ENCODE data around the gene PAPOLG. TPM values are rescaled to one million over a fixed set of nuclear protein-coding genes. Genes with fewer than 3 reads are reported as not detected.
"Not testable (repeated sequence)": the region's sequence is repeated elsewhere in the genome, so short reads cannot be mapped to it uniquely, and the experiment has no call there.

PAPOLG gene
- polyA plus RNA-seq, 3 donors, result 4.7 to 8.9 (median 8.0) TPM

DNA sequence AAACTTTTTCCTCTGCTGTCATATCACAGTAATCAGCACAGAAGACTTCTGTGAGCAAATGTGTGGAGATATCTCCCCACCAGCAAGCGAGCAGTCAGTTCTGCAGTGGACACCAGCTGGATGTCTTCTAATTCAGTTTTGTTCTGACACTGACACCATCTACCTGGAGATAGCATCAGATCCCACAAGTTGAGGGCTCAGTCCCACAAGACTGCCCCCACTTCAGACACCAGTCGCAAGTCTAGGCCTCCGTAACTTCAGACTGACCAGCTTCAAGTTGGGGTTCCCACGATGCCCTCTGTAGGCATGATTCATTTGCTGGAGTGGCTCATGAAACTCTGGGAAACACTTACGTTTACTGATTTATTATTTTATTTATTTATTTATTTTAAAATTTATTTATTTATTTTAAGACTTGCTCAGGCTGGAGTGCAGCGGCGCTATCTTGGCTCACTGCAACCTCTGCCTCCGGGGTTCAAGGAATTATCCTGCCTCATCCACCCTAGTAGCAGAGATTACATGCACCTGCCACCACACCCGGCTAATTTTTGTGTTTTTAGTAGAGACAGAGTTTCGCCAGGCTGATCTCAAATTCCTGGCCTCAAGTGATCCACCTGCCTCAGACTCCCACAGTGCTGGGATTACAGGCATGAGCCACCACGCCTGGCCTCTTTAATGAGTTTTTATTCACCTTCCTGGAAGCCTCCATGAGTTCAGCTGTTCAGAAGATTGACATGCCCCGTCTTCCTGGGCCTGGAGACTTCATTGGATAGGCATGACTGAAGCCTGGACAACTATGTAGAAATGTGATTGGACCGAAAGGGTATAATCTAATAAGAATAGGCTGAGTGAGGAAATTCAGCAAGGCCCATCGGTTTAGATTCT is 55.7 kb downstream of the PAPOLG start:
- no peak overlapping the region for H3K27ac ChIP-seq (ENCODE audit: low read depth in 1 of 2, low read length in 2 of 2)
- Mint-ChIP-seq H3K9me3 (peaks cover 0 to 9% (median 0%) of the 10 kb centered on the region in 7 donors), H3K27ac (no peak overlapping the region), H3K36me3 (no peaks in the 10 kb centered on the region), H3K27me3 (ENCODE audit: low read depth in 3 of 3) (peaks cover 0 to 4% (median 0%) of the 10 kb centered on the region in 3 donors), H3K4me1 (peaks cover 11% of the 10 kb centered on the region), H3K4me3 (no peak overlapping the region)
- H3K4me2 ChIP-seq (replicated peaks; ENCODE audit: extremely low read depth, low read length, poor library complexity, severe bottlenecking), result no peak overlapping the region
- WGBS (ENCODE audit: insufficient coverage), result 100% methylated on average over 5 of the region's 14 CpGs
- no peak overlapping the region for H2AFZ ChIP-seq (ENCODE audit: insufficient read depth, low read depth, low read length, poor library complexity, severe bottlenecking)
- H3K9ac ChIP-seq (ENCODE audit: insufficient read depth, low read length, poor library complexity, severe bottlenecking), result no peak overlapping the region
- H4K20me1 ChIP-seq (ENCODE audit: insufficient read depth, low read length), result no peaks in the 10 kb centered on the region
- H3K36me3 ChIP-seq (replicated peaks in 1 of 2; ENCODE audit: control insufficient read depth in 1 of 2, insufficient read depth in 2 of 2, low read length in 2 of 2), result no peaks in the 10 kb centered on the region
- H3K79me2 ChIP-seq (ENCODE audit: insufficient read depth, low read length), result no peaks in the 10 kb centered on the region
- H3K4me3 ChIP-seq (replicated peaks in 1 of 3; ENCODE audit: low read depth in 2 of 3, low read length in 3 of 3), result no peak overlapping the region
- no peaks in the 10 kb centered on the region for H3K9me3 ChIP-seq (replicated peaks in 1 of 2; ENCODE audit: control insufficient read depth in 1 of 2, insufficient read depth in 1 of 2, low read length in 2 of 2)
- no peaks in the 10 kb centered on the region for H3K27me3 ChIP-seq (ENCODE audit: control insufficient read depth in 2 of 2, insufficient read depth in 2 of 2, low read length in 2 of 2)
- peaks cover 7 to 8% of the 10 kb centered on the region in 2 donors for H3K4me1 ChIP-seq (ENCODE audit: control insufficient read depth in 1 of 2, insufficient read depth in 2 of 2, low read length in 2 of 2)
- no peak for DNase-seq
- TF ChIP-seq, protein P1, sequence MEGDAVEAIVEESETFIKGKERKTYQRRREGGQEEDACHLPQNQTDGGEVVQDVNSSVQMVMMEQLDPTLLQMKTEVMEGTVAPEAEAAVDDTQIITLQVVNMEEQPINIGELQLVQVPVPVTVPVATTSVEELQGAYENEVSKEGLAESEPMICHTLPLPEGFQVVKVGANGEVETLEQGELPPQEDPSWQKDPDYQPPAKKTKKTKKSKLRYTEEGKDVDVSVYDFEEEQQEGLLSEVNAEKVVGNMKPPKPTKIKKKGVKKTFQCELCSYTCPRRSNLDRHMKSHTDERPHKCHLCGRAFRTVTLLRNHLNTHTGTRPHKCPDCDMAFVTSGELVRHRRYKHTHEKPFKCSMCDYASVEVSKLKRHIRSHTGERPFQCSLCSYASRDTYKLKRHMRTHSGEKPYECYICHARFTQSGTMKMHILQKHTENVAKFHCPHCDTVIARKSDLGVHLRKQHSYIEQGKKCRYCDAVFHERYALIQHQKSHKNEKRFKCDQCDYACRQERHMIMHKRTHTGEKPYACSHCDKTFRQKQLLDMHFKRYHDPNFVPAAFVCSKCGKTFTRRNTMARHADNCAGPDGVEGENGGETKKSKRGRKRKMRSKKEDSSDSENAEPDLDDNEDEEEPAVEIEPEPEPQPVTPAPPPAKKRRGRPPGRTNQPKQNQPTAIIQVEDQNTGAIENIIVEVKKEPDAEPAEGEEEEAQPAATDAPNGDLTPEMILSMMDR (IDR thresholded peaks at IDR 0.05), result no peak
- intact Hi-C loops (cut with micrococcal nuclease), result no loop called here

DNA sequence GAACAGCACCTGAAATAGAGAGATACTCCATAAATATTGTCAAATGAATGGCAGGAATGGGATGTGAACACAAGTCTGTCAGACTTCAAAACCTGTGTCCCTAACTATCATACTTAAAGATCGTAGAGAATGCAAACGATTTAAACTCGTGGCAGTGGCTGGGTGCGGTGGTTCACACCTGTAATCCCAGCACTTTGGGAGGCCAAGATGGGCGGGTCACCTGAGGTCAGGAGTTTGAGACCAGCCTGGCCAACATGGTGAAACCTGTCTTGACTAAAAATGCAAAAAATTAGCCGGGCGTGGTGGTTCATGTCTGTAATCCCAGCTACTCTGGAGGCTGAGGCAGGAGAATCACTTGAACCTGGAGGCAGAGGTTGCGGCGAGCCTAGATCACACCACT is 61.1 kb downstream of the PAPOLG start:
- H4K20me1 ChIP-seq (ENCODE audit: insufficient read depth, low read length); DNase-seq; H3K27ac ChIP-seq (ENCODE audit: low read depth in 1 of 2, low read length in 2 of 2); H3K79me2 ChIP-seq (ENCODE audit: insufficient read depth, low read length); H3K27me3 ChIP-seq (ENCODE audit: control insufficient read depth in 2 of 2, insufficient read depth in 2 of 2, low read length in 2 of 2); H3K9me3 Mint-ChIP-seq; H2AFZ ChIP-seq (ENCODE audit: insufficient read depth, low read depth, low read length, poor library complexity, severe bottlenecking); intact Hi-C loops (cut with micrococcal nuclease); H3K36me3 Mint-ChIP-seq; H3K4me3 ChIP-seq (replicated peaks in 1 of 3; ENCODE audit: low read depth in 2 of 3, low read length in 3 of 3); H3K4me1 ChIP-seq (ENCODE audit: control insufficient read depth in 1 of 2, insufficient read depth in 2 of 2, low read length in 2 of 2); H3K36me3 ChIP-seq (replicated peaks in 1 of 2; ENCODE audit: control insufficient read depth in 1 of 2, insufficient read depth in 2 of 2, low read length in 2 of 2); H3K27me3 Mint-ChIP-seq (ENCODE audit: low read depth in 3 of 3); H3K9me3 ChIP-seq (replicated peaks in 1 of 2; ENCODE audit: control insufficient read depth in 1 of 2, insufficient read depth in 1 of 2, low read length in 2 of 2); H3K27ac Mint-ChIP-seq; H3K4me2 ChIP-seq (replicated peaks; ENCODE audit: extremely low read depth, low read length, poor library complexity, severe bottlenecking); H3K4me3 Mint-ChIP-seq; H3K9ac ChIP-seq (ENCODE audit: insufficient read depth, low read length, poor library complexity, severe bottlenecking): not testable (repeated sequence)
- H3K4me1 Mint-ChIP-seq, result peaks cover 25% of the 10 kb centered on the region
- 92% methylated on average over 5 of the region's 9 CpGs for WGBS (ENCODE audit: insufficient coverage)

All from CD14-positive monocyte (primary cell).